Measurements from ENCODE around the gene SEC61A1. TPM values are rescaled to one million over a fixed set of nuclear protein-coding genes. Genes with fewer than 3 reads are reported as not detected.

Gene SEC61A1
- total RNA-seq, 1 experiment from 2014 or later: 246 TPM

DNA sequence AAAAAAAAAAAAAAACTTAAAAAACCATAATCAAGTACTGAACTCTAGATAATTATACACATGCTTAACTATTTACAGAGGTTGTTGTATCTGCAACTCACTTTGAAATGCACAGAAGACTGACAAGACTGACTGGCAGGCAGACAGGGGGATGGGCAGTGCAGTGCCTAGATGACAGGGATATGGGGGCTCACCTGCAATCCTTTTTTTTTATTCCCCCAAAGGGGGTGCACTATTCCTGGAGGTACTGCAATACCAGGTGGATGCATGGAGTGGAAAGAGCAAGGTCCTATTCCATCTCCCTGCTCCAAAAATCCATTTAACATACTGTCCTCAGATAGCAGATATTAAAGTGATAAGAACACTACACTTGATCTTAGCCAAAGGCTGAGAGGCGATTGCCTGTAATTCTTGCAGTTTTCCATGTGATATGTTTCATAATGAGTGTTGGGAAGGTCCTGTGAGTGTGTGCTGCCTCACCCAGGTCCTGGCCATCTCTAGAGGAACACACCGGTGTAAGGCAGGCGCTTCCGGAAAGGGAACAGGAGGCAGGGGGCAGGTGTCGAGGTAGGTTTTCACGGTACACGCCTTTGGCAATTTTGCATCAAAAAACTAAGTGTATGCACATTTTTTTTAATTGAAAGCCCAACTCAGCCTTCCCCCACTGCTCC is 22.7 kb downstream of the SEC61A1 start:
- Histone ChIP-seq H3K27ac (ENCODE audit: low read length) (peak overlapping the region; percentile 5), H3K4me3 (ENCODE audit: low read depth in 2 of 2, low read length in 2 of 2) (peak overlapping the region; percentile 23 to 54), H3K27me3 (ENCODE audit: control insufficient read depth, insufficient read depth, low read length) (no peaks in the 10 kb centered on the region), H3K36me3 (ENCODE audit: control insufficient read depth, insufficient read depth, low read length) (peaks cover 10% of the 10 kb centered on the region; the same call in 1 of the 2 replicates), H3K4me1 (ENCODE audit: control insufficient read depth, insufficient read depth, low read length) (peaks cover 6% of the 10 kb centered on the region; the same call in 1 of the 2 replicates), H3K9me3 (ENCODE audit: control insufficient read depth, insufficient read depth, low read depth, low read length) (no peaks in the 10 kb centered on the region)
- intact Hi-C loops (cut with micrococcal nuclease; ENCODE audit: unreplicated experiment): no loop called here
- DNase-seq (ENCODE audit: low read depth, low spot score) (no peak), ATAC-seq (peak; percentile 24)
- CTCF ChIA-PET: interaction anchor here (0.7 kb wide), 1 partner anchor 238 kb away, joined by 3 read pairs; no protein-coding TSS in a partner anchor
- POLR2A ChIA-PET: interaction anchor here (0.6 kb wide), 1 partner anchor 67 kb away, joined by 18 read pairs; no protein-coding TSS in a partner anchor
- no TSS peak for BruUV-seq (replicated peaks)
- TF ChIP-seq POLR2AphosphoS5 (IDR thresholded peaks at IDR 0.05; ENCODE audit: low read depth, low read length) (no peak), SIN3A (IDR thresholded peaks at IDR 0.05; ENCODE audit: borderline replicate concordance, insufficient read depth, low read depth, low read length) (no peak), TCF7L2 (IDR thresholded peaks at IDR 0.05; ENCODE audit: low read depth, low read length) (no peak)
- TF ChIP-seq, protein P1, sequence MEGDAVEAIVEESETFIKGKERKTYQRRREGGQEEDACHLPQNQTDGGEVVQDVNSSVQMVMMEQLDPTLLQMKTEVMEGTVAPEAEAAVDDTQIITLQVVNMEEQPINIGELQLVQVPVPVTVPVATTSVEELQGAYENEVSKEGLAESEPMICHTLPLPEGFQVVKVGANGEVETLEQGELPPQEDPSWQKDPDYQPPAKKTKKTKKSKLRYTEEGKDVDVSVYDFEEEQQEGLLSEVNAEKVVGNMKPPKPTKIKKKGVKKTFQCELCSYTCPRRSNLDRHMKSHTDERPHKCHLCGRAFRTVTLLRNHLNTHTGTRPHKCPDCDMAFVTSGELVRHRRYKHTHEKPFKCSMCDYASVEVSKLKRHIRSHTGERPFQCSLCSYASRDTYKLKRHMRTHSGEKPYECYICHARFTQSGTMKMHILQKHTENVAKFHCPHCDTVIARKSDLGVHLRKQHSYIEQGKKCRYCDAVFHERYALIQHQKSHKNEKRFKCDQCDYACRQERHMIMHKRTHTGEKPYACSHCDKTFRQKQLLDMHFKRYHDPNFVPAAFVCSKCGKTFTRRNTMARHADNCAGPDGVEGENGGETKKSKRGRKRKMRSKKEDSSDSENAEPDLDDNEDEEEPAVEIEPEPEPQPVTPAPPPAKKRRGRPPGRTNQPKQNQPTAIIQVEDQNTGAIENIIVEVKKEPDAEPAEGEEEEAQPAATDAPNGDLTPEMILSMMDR (IDR thresholded peaks at IDR 0.05): no peak
- TF ChIP-seq, protein P2, sequence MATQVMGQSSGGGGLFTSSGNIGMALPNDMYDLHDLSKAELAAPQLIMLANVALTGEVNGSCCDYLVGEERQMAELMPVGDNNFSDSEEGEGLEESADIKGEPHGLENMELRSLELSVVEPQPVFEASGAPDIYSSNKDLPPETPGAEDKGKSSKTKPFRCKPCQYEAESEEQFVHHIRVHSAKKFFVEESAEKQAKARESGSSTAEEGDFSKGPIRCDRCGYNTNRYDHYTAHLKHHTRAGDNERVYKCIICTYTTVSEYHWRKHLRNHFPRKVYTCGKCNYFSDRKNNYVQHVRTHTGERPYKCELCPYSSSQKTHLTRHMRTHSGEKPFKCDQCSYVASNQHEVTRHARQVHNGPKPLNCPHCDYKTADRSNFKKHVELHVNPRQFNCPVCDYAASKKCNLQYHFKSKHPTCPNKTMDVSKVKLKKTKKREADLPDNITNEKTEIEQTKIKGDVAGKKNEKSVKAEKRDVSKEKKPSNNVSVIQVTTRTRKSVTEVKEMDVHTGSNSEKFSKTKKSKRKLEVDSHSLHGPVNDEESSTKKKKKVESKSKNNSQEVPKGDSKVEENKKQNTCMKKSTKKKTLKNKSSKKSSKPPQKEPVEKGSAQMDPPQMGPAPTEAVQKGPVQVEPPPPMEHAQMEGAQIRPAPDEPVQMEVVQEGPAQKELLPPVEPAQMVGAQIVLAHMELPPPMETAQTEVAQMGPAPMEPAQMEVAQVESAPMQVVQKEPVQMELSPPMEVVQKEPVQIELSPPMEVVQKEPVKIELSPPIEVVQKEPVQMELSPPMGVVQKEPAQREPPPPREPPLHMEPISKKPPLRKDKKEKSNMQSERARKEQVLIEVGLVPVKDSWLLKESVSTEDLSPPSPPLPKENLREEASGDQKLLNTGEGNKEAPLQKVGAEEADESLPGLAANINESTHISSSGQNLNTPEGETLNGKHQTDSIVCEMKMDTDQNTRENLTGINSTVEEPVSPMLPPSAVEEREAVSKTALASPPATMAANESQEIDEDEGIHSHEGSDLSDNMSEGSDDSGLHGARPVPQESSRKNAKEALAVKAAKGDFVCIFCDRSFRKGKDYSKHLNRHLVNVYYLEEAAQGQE (IDR thresholded peaks at IDR 0.05; ENCODE audit: insufficient read depth in 1 of 2, low read depth in 2 of 2, low read length in 1 of 2): no peak
- in situ Hi-C loops (cut with HindIII; ENCODE audit: low pct_unique_long_range_greater_than_20kb, low sequenced_read_pairs): no loop called here

DNA sequence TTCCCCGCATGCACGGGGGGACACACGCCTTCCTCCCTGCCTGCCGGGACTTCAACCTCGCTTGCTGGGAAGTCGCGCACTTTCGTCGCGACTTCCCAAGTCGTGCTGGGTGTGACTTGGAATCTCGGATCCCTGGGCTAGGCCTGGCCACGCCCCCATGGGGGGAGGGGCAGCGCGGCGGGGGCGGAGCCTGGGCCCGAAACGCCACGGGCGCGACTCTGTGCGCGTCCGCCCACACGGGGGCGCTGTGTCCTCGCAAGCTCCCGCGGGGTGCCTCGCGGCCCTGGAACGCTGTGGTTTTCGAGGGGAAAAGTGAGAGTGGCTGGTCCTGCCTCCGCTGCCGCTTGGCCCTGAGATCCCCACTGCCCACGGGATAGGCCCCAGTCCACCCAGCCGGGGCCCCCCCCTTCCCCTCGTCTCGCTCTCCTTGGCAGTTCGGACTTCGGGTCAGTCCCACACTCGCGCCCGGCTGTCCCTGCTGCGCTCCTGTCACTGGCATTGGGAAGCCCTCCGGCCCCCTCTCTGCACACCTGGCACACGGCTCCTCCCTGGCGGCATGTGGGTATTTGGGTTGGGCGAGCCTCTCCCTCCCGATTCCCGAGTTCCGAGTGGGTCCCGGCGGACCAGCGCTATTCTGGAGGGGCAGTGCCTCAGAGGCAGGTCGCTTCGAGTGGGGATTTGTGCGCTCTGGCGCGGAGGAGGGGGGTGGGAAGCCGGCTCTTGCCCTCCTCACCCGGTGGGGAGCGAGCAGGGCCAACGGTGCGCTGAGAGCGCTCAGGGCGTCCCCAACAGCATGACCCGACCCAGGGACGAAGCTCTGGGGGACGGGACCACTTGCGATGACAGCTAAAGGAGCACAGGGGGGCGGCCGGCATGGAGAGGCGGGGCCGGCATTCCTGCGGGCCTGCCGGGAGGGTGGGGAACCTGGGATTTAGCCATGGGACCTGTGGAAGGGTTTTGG is 23.6 kb downstream of the SEC61A1 start:
- in situ Hi-C loops (cut with HindIII; ENCODE audit: low pct_unique_long_range_greater_than_20kb, low sequenced_read_pairs) (no loop called here), intact Hi-C loops (cut with micrococcal nuclease; ENCODE audit: unreplicated experiment) (no loop called here)
- no peaks in the 10 kb centered on the region for H3K9me3 ChIP-seq (ENCODE audit: control insufficient read depth, insufficient read depth, low read depth, low read length)
- TF ChIP-seq POLR2AphosphoS5 (IDR thresholded peaks at IDR 0.05; ENCODE audit: low read depth, low read length) (peak; percentile 66), SIN3A (IDR thresholded peaks at IDR 0.05; ENCODE audit: borderline replicate concordance, insufficient read depth, low read depth, low read length) (no peak; the same call in 1 of the 2 replicates), TCF7L2 (IDR thresholded peaks at IDR 0.05; ENCODE audit: low read depth, low read length) (no peak)
- TF ChIP-seq, protein P2 (IDR thresholded peaks at IDR 0.05; ENCODE audit: insufficient read depth in 1 of 2, low read depth in 2 of 2, low read length in 1 of 2): 0 out of 4 replicates have a peak, but pooled peaks of 1 of the 2 experiments have one; percentile 36
- TF ChIP-seq, protein P1 (IDR thresholded peaks at IDR 0.05): peak; percentile 99
- peak overlapping the region; percentile 23 to 54 for H3K4me3 ChIP-seq (ENCODE audit: low read depth in 2 of 2, low read length in 2 of 2)
- peaks cover 6% of the 10 kb centered on the region; the same call in 1 of the 2 replicates for H3K36me3 ChIP-seq (ENCODE audit: control insufficient read depth, insufficient read depth, low read length)
- no TSS peak for BruUV-seq (replicated peaks)
- peaks cover 6% of the 10 kb centered on the region; the same call in 1 of the 2 replicates for H3K4me1 ChIP-seq (ENCODE audit: control insufficient read depth, insufficient read depth, low read length)
- ChIA-PET CTCF (interaction anchor here (0.7 kb wide), 1 partner anchor 238 kb away, joined by 3 read pairs; no protein-coding TSS in a partner anchor), POLR2A (interaction anchor here (0.6 kb wide), 1 partner anchor 68 kb away, joined by 18 read pairs; no protein-coding TSS in a partner anchor)
- DNase-seq (ENCODE audit: low read depth, low spot score) (no peak), ATAC-seq (peak; percentile 83)
- peak overlapping the region; percentile 31 for H3K27ac ChIP-seq (ENCODE audit: low read length)
- no peaks in the 10 kb centered on the region for H3K27me3 ChIP-seq (ENCODE audit: control insufficient read depth, insufficient read depth, low read length)
